Stimulated activated naive CD8-positive, alpha-beta T cell treated with anti-CD3 and anti-CD28 coated beads, Interleukin-15, amount 100 ng/mL, for 72 hours (primary cell): Measurements from ENCODE around the gene WTAP.
"Not testable (repeated sequence)": the region's sequence is repeated elsewhere in the genome, so short reads cannot be mapped to it uniquely, and the experiment has no call there.

Experiments
- ATAC-seq: fragments of 150-1000 bp; cut with Tn5 transposase; 2 replicates; pipeline ENCODE4 v1.10.0; 2021; ENCODE audit warnings: mild to moderate bottlenecking, moderate library complexity
- DNase-seq, 2 donors: peaks; one replicate each; pipeline ENCODE4 v3.0.0; 2021 to 2022
- H3K27ac Mint-ChIP-seq, 2 donors: one replicate each; pipeline ENCODE4 v1.8.0; 2022; ENCODE audit warnings: mild to moderate bottlenecking in 2 of 2, mixed read lengths in 2 of 2, moderate library complexity in 2 of 2
- H3K27me3 Mint-ChIP-seq: one replicate; pipeline ENCODE4 v1.8.0; 2022; ENCODE audit warnings: mixed read lengths
- H3K4me1 Mint-ChIP-seq: one replicate; pipeline ENCODE4 v1.8.0; 2022; ENCODE audit warnings: mild to moderate bottlenecking, mixed read lengths
- H3K4me3 Mint-ChIP-seq, 2 donors: one replicate each; pipeline ENCODE4 v1.8.0; 2022; ENCODE audit warnings: mild to moderate bottlenecking in 2 of 2, mixed read lengths in 2 of 2, moderate library complexity in 1 of 2
- H3K9me3 Mint-ChIP-seq, 2 donors: one replicate each; pipeline ENCODE4 v1.8.0; 2022; ENCODE audit warnings: mixed read lengths in 2 of 2

WTAP gene

DNA sequence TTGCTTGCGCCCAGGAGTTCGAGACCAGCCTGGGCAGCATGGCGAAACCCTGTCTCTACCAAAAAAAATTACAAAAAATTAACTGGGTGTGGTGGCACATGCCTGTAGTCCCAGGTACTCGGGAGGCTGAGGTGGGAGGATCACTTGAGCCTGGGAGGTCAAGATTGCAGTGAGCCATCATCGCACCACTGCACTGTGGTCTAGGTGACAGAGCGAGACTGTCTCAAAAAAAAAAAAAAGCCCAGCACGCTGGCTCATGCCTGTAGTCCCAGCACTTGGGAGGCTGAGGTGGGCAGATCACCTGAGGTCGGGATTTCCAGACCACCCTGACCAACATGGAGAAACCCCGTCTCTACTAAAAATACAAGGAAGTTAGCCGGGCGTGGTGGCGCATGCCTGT is 6.1 kb downstream of the WTAP start:
- peaks cover 59% of the 10 kb centered on the region for H3K4me1 Mint-ChIP-seq
- peak overlapping the region; percentile 25 to 54 for H3K27ac Mint-ChIP-seq
- H3K9me3 Mint-ChIP-seq, H3K27me3 Mint-ChIP-seq, DNase-seq, ATAC-seq: not testable (repeated sequence)
- peak overlapping the region in 1 of 2 donors; percentile 39 for H3K4me3 Mint-ChIP-seq

DNA sequence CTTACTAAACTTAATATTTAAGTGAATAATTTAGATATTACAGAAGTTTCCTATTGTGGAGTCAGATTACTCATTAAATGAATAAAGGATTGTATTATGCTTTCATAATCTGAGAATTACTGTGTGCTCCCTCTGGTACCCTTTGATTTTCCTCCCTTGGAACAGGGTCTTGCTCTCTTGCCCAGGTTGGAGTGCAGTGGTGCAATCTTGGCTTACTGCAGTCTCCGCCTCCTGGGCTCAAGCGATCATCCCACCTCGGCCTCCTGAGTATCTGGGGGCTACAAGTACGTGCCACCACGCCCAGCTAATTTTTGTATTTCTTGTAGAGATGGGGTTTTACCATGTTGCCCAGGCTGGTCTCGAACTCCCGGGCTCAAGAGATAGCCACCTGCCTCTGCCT is 9.6 kb downstream of the WTAP start:
- Mint-ChIP-seq H3K4me3 (no peak overlapping the region), H3K9me3 (no peaks in the 10 kb centered on the region), H3K27me3 (no peaks in the 10 kb centered on the region), H3K4me1 (peaks cover 29% of the 10 kb centered on the region), H3K27ac (no peak overlapping the region)
- ATAC-seq: no peak
- no peak for DNase-seq

DNA sequence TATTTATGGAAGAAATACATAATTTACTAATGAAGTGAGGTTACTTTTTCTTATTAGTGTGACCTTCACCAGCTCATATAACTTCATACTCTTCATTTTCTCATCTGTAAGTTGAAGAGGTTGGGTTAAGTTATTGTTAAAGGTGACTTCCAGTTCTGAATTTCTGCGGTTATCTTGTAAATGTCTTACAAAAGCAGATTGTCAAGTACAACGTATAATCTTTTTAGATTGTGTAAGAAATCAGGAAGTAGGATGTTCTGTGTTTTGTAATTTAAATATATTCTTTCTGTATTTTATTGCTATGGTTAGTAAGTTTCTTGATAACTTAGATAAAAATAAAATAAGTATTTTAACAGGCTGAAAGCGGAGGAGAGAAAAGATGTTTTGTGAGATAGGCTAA is 12.0 kb downstream of the WTAP start:
- H3K4me1 Mint-ChIP-seq: peaks cover 9% of the 10 kb centered on the region
- H3K27ac Mint-ChIP-seq: peak overlapping the region in 1 of 2 donors; percentile 46
- H3K4me3 Mint-ChIP-seq: no peak overlapping the region
- DNase-seq (no peak), ATAC-seq (no peak)
- no peaks in the 10 kb centered on the region for H3K9me3 Mint-ChIP-seq
- no peaks in the 10 kb centered on the region for H3K27me3 Mint-ChIP-seq

DNA sequence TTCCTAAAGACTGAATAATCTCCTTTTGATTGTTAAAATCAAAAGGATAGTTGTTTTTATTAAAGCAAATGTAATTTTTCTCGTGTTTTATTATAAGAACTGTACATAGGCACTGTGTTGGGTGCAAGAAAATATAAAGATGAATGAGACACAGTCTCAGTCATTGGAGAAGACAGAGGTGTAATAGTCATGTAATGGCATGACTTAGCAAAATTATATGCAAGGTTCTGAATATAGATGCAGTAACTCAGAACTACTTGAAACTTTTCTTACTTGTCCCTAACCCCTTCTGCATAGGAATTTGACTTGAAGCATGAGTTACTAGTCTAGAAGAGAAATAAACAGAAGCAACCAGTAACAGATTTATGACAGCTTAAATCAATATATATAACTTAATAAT is 14.9 kb downstream of the WTAP start:
- no peak for DNase-seq
- ATAC-seq: no peak
- Mint-ChIP-seq H3K27me3 (no peaks in the 10 kb centered on the region), H3K4me3 (no peak overlapping the region), H3K27ac (peak overlapping the region in 1 of 2 donors; percentile 67), H3K9me3 (no peaks in the 10 kb centered on the region), H3K4me1 (peaks cover 8% of the 10 kb centered on the region)

DNA sequence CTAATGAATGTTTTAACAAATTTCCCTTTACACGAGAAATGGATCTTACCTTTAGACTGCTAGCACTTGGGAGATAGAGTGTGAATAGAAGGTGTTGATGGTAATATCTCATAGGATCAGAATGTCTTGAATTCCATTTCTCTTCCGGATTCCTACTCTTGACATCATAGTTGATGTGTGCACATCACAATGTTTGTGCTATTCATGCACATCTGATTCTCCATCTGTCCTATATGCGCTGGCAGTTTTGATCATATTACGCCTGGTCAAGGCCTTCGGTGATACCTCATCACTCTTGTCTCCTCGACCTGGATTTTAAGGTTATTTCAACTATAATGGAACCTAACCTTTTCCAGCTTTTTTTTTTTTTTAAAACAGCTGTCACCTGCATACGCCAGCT is 17.8 kb downstream of the WTAP start:
- Mint-ChIP-seq H3K4me1 (no peaks in the 10 kb centered on the region), H3K4me3 (no peak overlapping the region), H3K9me3 (no peaks in the 10 kb centered on the region), H3K27me3 (no peaks in the 10 kb centered on the region), H3K27ac (peak overlapping the region; percentile 35 to 47)
- DNase-seq: no peak
- ATAC-seq: no peak

DNA sequence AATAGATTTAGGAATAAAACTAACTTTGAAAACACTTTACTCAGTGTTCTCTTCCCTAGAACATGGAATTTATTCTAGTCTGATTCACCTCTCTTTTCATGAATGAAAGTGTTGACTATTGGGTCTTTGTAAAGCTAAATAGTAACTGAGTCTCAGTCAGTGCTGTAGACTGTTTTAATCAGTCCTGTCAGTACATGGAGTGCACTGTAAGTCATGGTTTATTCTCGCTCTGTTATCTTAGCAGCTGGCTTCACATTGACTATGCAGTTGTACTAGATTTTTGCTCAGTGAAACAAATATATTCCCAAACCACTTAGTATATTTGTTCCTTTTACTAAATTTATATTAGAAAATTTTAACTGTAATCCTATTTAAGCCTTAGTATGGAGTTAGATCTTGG is 19.5 kb downstream of the WTAP start:
- Mint-ChIP-seq H3K27me3 (no peaks in the 10 kb centered on the region), H3K4me1 (no peaks in the 10 kb centered on the region), H3K9me3 (no peaks in the 10 kb centered on the region), H3K4me3 (no peak overlapping the region), H3K27ac (peak overlapping the region in 1 of 2 donors; percentile 49)
- ATAC-seq (no peak), DNase-seq (no peak)

DNA sequence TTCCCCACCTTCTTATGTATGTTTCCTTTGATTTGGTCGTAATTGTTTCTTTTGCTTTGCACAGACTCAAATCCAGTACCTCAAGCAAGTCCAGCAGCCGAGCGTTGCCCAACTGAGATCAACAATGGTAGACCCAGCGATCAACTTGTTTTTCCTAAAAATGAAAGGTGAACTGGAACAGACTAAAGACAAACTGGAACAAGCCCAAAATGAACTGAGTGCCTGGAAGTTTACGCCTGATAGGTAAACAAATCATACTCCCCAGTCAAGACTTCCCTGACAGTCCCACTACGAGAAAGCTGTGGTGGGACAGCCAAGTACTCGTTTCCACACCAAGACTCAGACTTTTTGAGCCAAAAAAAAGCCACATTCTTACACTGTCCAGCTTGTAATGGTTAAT is 20.8 kb downstream of the WTAP start:
- not testable (repeated sequence) for DNase-seq, H3K4me3 Mint-ChIP-seq, ATAC-seq, H3K27me3 Mint-ChIP-seq, H3K9me3 Mint-ChIP-seq, H3K27ac Mint-ChIP-seq, H3K4me1 Mint-ChIP-seq

DNA sequence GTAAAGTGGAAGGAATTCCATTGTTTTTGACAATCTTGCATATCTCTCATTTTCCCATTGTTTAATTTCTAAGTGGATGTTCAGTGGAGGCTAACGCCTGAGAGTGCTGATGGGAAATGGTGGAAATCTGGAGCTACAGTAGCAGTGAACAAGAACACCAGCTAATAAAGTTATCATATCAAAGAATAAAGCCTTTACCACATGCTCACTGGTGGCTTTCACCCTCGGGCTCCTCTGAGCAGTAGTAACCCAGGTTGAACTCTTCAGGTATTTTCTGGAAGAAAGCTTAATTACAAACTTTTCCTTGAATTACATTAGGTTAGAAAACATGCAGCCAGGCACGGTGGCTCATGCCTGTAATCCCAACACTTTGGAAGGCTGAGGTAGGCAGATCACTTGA is 24.1 kb downstream of the WTAP start:
- no peaks in the 10 kb centered on the region for H3K9me3 Mint-ChIP-seq
- no peak for DNase-seq
- no peak for ATAC-seq
- no peak overlapping the region for H3K27ac Mint-ChIP-seq
- no peaks in the 10 kb centered on the region for H3K27me3 Mint-ChIP-seq
- H3K4me1 Mint-ChIP-seq: peaks cover 5% of the 10 kb centered on the region
- H3K4me3 Mint-ChIP-seq: no peak overlapping the region

DNA sequence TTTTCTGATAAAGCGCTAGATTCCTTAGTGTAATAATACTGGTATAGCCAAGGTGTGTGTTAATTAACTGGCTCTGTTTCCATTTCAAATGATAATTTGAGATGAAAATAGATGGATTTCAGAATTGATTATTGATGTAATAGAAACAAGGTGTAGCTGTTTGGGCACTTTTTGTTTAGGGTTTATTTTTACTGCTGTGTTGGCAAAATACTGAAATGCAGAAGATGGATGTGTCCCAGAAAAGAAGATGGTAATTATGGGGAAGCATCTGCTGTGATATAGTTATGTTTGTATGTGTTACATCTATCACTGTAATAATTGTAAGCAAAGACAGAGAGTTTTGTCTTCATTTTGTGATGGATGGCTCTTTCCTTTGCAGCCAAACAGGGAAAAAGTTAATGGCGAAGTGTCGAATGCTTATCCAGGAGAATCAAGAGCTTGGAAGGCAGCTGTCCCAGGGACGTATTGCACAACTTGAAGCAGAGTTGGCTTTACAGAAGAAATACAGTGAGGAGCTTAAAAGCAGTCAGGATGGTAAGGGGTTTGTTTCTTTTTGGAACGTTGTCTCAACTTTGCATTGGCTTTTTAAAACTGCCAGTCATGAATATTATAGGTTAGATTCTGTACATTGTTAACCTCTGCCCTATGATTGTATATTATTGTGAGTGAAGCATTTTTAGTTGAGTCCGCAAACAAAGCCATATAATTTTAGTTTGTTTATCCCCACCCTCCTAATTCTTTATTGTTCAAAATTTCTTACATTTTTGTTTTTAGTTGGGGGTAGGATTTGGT is 26.0 kb downstream of the WTAP start:
- Mint-ChIP-seq H3K4me1 (peaks cover 10% of the 10 kb centered on the region), H3K4me3 (no peak overlapping the region), H3K27me3 (no peaks in the 10 kb centered on the region), H3K9me3 (no peaks in the 10 kb centered on the region), H3K27ac (peak overlapping the region in 1 of 2 donors; percentile 19)
- DNase-seq (no peak), ATAC-seq (no peak)

DNA sequence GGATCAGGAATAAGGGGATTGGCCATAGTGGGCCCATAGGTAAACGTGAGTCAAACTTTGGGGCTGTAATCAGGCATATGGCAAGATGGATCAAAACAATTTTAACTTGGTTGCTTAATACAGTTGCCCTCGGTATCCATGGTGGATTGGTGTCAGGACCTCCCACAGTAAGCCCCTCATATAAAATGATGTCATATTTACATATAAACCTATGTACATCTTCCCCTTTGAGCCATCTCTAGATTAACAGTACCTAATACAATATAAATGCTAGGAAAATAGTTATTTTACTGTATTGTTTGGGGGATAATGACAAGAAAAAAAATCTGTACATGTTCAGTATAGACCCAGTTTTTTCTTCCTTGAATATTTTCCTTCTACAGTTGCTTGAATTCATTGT is 27.1 kb downstream of the WTAP start:
- no peaks in the 10 kb centered on the region for H3K27me3 Mint-ChIP-seq
- no peak overlapping the region for H3K27ac Mint-ChIP-seq

DNA sequence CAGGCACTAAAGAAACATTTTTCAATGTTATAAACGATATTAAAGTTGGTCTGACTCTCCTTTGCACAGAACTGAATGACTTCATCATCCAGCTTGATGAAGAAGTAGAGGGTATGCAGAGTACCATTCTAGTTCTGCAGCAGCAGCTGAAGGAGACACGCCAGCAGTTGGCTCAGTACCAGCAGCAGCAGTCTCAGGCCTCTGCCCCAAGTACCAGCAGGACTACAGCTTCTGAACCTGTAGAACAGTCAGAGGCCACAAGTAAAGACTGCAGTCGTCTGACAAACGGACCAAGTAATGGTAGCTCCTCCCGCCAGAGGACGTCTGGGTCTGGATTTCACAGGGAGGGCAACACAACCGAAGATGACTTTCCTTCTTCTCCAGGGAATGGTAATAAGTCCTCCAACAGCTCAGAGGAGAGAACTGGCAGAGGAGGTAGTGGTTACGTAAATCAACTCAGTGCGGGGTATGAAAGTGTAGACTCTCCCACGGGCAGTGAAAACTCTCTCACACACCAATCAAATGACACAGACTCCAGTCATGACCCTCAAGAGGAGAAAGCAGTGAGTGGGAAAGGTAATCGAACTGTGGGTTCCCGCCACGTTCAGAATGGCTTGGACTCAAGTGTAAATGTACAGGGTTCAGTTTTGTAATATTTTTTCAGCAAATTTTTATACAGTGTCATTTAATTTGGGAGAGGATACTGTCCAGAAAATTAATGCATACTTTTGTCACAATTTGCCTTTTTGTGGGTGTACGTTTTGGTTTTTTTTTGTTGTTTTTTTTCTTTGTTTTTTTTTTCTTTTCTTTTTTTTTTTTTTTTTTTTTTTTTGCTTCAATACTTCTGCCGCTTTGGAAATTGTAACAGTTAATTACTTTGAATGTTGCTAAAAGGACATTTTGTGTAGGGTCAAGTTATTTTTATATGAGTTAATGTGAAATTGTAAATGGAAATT is 27.9 kb downstream of the WTAP start:
- Mint-ChIP-seq H3K9me3 (no peaks in the 10 kb centered on the region), H3K27ac (peak overlapping the region; percentile 66 to 89), H3K4me1 (peaks cover 21% of the 10 kb centered on the region), H3K27me3 (no peaks in the 10 kb centered on the region), H3K4me3 (no peak overlapping the region)
- ATAC-seq (no peak), DNase-seq (no peak)

More for the DNA sequence above, 27.1 kb downstream of the WTAP start:
- Mint-ChIP-seq H3K4me3 (no peak overlapping the region), H3K9me3 (no peaks in the 10 kb centered on the region), H3K4me1 (peaks cover 15% of the 10 kb centered on the region)
- DNase-seq (no peak), ATAC-seq (no peak)

DNA sequence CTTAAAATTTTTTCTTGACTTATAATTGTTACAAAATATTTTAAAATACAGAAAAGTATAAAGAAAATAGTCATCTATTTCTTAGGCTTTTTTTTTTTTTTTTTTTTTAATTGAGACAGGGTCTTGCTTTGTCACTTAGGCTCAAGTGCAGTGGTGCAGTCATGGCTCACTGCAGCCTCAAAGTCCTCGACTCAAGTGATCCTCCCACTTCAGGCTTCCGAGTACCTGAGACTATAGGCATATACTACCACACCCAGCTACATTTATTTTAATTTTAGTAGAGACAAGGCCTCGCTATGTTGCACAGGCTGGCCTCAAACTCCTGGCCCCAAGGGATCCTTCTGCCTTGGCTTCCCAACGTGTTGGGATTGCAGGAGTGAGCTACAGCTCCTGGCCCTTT is 29.2 kb downstream of the WTAP start:
- Mint-ChIP-seq H3K4me1 (peaks cover 34% of the 10 kb centered on the region), H3K27ac (no peak overlapping the region), H3K27me3 (no peaks in the 10 kb centered on the region), H3K9me3 (no peaks in the 10 kb centered on the region), H3K4me3 (no peak overlapping the region)
- DNase-seq: no peak
- no peak for ATAC-seq

DNA sequence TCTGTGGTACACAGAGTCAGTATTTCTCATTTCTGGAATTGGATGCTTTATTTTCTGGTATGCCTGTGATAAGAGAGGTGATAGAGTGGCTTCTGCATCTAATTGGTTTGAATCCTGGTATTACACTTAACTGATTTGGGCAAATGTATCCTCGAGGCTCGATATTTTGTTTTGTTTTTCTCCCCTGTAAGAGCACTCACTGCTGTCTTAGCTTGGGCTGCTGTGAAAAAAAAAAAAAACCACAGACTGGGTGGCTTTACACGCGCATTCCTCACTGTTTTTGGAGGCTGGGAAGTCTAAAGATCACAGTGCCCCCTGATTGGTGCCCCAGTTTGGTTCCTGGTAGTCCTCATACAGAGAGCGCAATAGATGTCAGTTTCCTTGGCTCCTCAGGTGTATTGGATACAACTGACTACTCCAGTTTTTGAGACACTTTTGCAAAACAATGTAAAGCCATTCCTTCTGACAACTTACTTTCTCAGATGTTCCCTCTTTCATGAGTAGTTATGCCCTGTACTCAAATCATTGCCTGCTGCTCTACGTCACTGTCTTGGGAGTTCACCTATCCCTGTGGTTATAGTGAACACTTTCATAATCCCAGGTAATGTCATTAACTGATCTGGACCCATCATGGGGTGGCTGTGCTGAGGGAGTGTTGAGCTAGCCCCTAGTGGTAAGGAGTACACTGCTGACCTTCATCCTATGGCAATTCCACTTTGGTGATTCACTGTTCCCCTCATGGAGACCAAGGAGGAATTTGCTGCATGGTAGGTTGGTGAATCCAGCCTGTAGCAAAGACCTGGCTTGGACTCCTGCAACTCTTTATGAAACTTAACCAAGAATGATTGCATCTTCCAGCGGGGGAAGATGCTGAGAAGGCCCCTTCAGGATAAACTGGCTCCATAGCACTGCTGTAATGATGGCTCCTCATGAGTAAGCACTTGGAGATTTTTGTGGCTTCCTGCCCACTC is 31.0 kb downstream of the WTAP start:
- Mint-ChIP-seq H3K4me3 (no peak overlapping the region), H3K27ac (peak overlapping the region in 1 of 2 donors; percentile 36), H3K27me3 (no peaks in the 10 kb centered on the region), H3K4me1 (peaks cover 42% of the 10 kb centered on the region), H3K9me3 (no peaks in the 10 kb centered on the region)
- no peak for DNase-seq
- no peak for ATAC-seq

DNA sequence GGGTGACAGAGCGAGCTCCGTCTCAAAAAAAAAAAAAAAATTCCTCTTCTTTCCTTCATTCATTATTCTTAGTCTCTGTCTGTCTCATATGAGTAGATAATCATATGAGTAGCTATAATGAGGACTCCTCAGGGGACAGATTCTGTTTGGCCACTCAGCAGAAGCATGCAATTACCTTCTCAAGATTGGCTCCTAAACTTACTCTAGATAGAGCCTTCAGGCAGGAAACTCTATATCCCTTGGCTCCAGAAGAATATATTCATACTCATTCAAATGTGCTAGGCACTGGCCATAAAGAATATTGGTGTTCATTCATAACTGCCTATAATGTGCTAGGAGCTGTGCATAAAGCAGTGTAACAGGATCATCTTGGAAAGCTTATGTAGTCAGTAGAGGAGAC is 32.3 kb downstream of the WTAP start:
- Mint-ChIP-seq H3K27ac (peak overlapping the region in 1 of 2 donors; percentile 33), H3K4me1 (peaks cover 42% of the 10 kb centered on the region), H3K4me3 (peak overlapping the region in 1 of 2 donors; percentile 27), H3K27me3 (no peaks in the 10 kb centered on the region), H3K9me3 (no peaks in the 10 kb centered on the region)
- no peak for ATAC-seq
- DNase-seq: no peak

DNA sequence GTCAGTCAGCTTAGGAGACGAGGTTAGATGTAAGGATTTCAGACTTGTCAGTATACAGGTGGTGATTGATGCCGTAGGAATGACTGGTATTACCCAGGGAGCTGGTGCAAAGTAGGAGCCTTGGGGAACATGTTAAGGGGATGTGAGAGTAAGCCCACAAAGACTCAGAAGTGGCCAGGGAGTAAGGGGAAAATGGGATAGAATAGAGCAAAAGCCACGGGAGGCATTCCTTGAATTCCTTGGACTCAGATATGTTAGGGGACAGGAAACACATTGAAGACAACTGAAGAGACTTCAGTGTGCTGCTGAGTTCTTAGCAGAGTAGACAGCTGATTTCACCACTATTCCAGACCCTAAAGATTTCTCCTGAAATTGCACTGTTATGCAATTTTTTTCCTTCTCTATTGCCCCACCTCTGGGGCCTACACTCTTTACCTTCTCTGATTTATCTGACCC is 33.3 kb downstream of the WTAP start:
- Mint-ChIP-seq H3K27me3 (no peaks in the 10 kb centered on the region), H3K4me3 (peak overlapping the region; percentile 94 to 97), H3K9me3 (no peaks in the 10 kb centered on the region), H3K4me1 (peaks cover 37% of the 10 kb centered on the region), H3K27ac (peak overlapping the region; percentile 9 to 96)
- ATAC-seq: no peak
- no peak for DNase-seq
